HEK293 (cell line): ENCODE data around the gene P3H4.

ENCODE experiments used
- KLF10 ChIP-seq: fragments of 450-650 bp; IDR thresholded peaks from 2 replicates; pipeline ENCODE4 v1.5.1; 2018; ENCODE audit warnings: missing biosample characterization, mild to moderate bottlenecking, missing genetic modification characterization
- ZFHX2 ChIP-seq: fragments of 450-650 bp; formaldehyde crosslinking; conservative IDR thresholded peaks from 2 replicates; pipeline ENCODE4 v1.5.1; 2016; ENCODE audit warnings: missing biosample characterization, missing genetic modification characterization
- ZFP69B ChIP-seq: fragments of 450-650 bp; formaldehyde crosslinking; IDR thresholded peaks from 2 replicates; pipeline ENCODE4 v1.5.1; 2016; ENCODE audit warnings: missing biosample characterization, missing genetic modification characterization
- ZNF2 ChIP-seq: fragments of 450-650 bp; formaldehyde crosslinking; IDR thresholded peaks from 2 replicates; pipeline ENCODE4 v1.5.1; 2016; ENCODE audit warnings: missing biosample characterization, missing genetic modification characterization
- ZNF350 ChIP-seq: fragments of 450-650 bp; formaldehyde crosslinking; IDR thresholded peaks from 2 replicates; pipeline ENCODE4 v1.5.0; 2017; ENCODE audit warnings: missing biosample characterization, mild to moderate bottlenecking, missing genetic modification characterization
- ZNF549 ChIP-seq: fragments of 450-650 bp; IDR thresholded peaks from 2 replicates; pipeline ENCODE4 v1.5.1; 2018; ENCODE audit warnings: missing biosample characterization, missing genetic modification characterization, mild to moderate bottlenecking, inconsistent platforms, moderate library complexity
- ZNF561 ChIP-seq: fragments of 450-650 bp; IDR thresholded peaks from 2 replicates; pipeline ENCODE4 v1.5.1; 2018; ENCODE audit warnings: missing biosample characterization, missing genetic modification characterization, borderline replicate concordance
- ZNF660 ChIP-seq: fragments of 450-650 bp; IDR thresholded peaks from 2 replicates; pipeline ENCODE4 v1.5.1; 2018; ENCODE audit warnings: missing biosample characterization, mild to moderate bottlenecking, missing genetic modification characterization
- ZNF768 ChIP-seq: fragments of 450-650 bp; formaldehyde crosslinking; IDR thresholded peaks from 2 replicates; pipeline ENCODE4 v1.5.1; 2018; ENCODE audit warnings: missing biosample characterization, mild to moderate bottlenecking, missing genetic modification characterization
- ZNF837 ChIP-seq: fragments of 450-650 bp; formaldehyde crosslinking; IDR thresholded peaks from 2 replicates; pipeline ENCODE4 v1.5.1; 2016; ENCODE audit warnings: missing biosample characterization, missing genetic modification characterization
- TF ChIP-seq, protein P1 (sequence below): fragments of 450-650 bp; formaldehyde crosslinking; IDR thresholded peaks from 2 replicates; pipeline ENCODE4 v1.5.1; 2016; ENCODE audit warnings: missing biosample characterization, missing genetic modification characterization
- TF ChIP-seq, protein P2 (sequence below): fragments of 450-650 bp; formaldehyde crosslinking; IDR thresholded peaks from 2 replicates; pipeline ENCODE4 v1.5.1; 2016; ENCODE audit warnings: missing biosample characterization, missing genetic modification characterization
- TF ChIP-seq, protein P3 (sequence below): fragments of 450-650 bp; formaldehyde crosslinking; IDR thresholded peaks from 2 replicates; pipeline ENCODE4 v1.5.1; 2017; ENCODE audit warnings: missing biosample characterization, missing genetic modification characterization

DNA sequence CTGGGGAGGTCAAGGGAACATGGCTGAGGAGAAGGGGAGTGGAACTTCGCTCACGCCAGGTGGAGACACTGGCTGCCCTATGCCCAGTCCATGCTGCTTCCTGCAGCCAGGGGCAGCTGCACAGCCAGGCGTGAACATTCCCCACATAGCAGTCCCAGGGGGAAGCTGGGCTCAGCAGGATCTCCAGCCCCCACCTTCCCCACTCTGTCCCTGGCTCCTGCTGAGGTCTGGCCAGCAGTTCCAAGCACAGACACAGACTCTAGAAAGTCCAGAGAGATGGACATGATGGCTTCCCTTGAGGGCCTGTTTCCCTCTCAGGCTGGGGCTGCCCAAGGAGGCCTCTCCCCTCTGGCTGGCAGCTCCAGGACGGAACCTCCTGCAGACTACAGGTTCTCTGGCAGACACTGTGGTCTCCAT is 34.6 kb downstream of the P3H4 start:
- TF ChIP-seq KLF10 (tag by site-specific recombination) (no peak), ZNF2 (tag by site-specific recombination) (no peak), ZNF660 (tag by site-specific recombination) (no peak), ZNF837 (tag by site-specific recombination) (no peak), ZNF768 (no peak), ZFHX2 (tag by site-specific recombination) (no peak), ZNF549 (no peak), ZNF350 (tag by site-specific recombination) (no peak), ZFP69B (no peak), ZNF561 (tag by site-specific recombination) (no peak)
- TF ChIP-seq, protein P1, sequence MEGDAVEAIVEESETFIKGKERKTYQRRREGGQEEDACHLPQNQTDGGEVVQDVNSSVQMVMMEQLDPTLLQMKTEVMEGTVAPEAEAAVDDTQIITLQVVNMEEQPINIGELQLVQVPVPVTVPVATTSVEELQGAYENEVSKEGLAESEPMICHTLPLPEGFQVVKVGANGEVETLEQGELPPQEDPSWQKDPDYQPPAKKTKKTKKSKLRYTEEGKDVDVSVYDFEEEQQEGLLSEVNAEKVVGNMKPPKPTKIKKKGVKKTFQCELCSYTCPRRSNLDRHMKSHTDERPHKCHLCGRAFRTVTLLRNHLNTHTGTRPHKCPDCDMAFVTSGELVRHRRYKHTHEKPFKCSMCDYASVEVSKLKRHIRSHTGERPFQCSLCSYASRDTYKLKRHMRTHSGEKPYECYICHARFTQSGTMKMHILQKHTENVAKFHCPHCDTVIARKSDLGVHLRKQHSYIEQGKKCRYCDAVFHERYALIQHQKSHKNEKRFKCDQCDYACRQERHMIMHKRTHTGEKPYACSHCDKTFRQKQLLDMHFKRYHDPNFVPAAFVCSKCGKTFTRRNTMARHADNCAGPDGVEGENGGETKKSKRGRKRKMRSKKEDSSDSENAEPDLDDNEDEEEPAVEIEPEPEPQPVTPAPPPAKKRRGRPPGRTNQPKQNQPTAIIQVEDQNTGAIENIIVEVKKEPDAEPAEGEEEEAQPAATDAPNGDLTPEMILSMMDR (tag by site-specific recombination) = no peak
- TF ChIP-seq, protein P2, sequence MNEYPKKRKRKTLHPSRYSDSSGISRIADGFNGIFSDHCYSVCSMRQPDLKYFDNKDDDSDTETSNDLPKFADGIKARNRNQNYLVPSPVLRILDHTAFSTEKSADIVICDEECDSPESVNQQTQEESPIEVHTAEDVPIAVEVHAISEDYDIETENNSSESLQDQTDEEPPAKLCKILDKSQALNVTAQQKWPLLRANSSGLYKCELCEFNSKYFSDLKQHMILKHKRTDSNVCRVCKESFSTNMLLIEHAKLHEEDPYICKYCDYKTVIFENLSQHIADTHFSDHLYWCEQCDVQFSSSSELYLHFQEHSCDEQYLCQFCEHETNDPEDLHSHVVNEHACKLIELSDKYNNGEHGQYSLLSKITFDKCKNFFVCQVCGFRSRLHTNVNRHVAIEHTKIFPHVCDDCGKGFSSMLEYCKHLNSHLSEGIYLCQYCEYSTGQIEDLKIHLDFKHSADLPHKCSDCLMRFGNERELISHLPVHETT (tag by site-specific recombination) = no peak
- TF ChIP-seq, protein P3, sequence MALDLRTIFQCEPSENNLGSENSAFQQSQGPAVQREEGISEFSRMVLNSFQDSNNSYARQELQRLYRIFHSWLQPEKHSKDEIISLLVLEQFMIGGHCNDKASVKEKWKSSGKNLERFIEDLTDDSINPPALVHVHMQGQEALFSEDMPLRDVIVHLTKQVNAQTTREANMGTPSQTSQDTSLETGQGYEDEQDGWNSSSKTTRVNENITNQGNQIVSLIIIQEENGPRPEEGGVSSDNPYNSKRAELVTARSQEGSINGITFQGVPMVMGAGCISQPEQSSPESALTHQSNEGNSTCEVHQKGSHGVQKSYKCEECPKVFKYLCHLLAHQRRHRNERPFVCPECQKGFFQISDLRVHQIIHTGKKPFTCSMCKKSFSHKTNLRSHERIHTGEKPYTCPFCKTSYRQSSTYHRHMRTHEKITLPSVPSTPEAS (tag by site-specific recombination) = no peak
